Stimulated activated CD8-positive, alpha-beta memory T cell treated with anti-CD3 and anti-CD28 coated beads, Interleukin-2, amount 100 ng/mL, for 1 hour (primary cell): ENCODE data around the gene OLFML1.
"Not testable (repeated sequence)": the region's sequence is repeated elsewhere in the genome, so short reads cannot be mapped to it uniquely, and the experiment has no call there.

Experiments
- DNase-seq, 2 donors: peaks; one replicate each; pipeline ENCODE4 v3.0.0-alpha.2; 2020; ENCODE audit warnings: low read depth in 2 of 2

Gene OLFML1

GRCh38 chr11:7512525-7513233 is 27.4 kb downstream of the OLFML1 start:
- no peak for DNase-seq

GRCh38 chr11:7513234-7514098 is 28.2 kb downstream of the OLFML1 start, which contains the start of gene PPFIBP2:
Gene PPFIBP2 (plus strand): TSS chr11:7513999. CDS start chr11:7549476, 35,477 bp downstream.
- DNase-seq = peak; percentile 66 to 70

- DNase-seq = no peak
These were observed 28.8 kb downstream of the OLFML1 start for GRCh38 chr11:7514099-7514591.

- no peak for DNase-seq
These were observed 30.2 kb downstream of the OLFML1 start for GRCh38 chr11:7515447-7515886.

DNA sequence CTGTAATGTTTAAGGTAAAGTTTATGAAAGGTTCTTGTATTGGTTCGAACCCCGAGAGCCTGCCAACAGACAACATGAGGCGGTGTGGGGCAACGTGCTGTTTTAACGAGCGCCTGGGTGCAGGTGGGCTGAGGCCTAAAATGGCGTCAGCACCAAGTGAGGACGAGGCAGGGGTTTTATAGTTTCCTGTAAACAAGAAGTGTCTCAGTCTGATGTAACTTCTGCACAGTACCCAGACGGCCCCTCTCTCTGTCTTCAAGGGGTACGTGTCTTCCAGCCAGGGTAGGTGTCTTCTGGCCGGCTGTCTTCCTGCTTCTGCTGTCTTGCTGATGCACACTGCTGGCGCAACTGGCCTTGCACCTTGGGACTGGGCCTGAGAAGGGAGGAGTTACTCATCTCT is 31.2 kb downstream of the OLFML1 start:
- no peak for DNase-seq

GRCh38 chr11:7517743-7518142 is 32.4 kb downstream of the OLFML1 start:
- DNase-seq = not testable (repeated sequence)

- DNase-seq = no peak
These were observed 33.7 kb downstream of the OLFML1 start for GRCh38 chr11:7518811-7519562.

DNA sequence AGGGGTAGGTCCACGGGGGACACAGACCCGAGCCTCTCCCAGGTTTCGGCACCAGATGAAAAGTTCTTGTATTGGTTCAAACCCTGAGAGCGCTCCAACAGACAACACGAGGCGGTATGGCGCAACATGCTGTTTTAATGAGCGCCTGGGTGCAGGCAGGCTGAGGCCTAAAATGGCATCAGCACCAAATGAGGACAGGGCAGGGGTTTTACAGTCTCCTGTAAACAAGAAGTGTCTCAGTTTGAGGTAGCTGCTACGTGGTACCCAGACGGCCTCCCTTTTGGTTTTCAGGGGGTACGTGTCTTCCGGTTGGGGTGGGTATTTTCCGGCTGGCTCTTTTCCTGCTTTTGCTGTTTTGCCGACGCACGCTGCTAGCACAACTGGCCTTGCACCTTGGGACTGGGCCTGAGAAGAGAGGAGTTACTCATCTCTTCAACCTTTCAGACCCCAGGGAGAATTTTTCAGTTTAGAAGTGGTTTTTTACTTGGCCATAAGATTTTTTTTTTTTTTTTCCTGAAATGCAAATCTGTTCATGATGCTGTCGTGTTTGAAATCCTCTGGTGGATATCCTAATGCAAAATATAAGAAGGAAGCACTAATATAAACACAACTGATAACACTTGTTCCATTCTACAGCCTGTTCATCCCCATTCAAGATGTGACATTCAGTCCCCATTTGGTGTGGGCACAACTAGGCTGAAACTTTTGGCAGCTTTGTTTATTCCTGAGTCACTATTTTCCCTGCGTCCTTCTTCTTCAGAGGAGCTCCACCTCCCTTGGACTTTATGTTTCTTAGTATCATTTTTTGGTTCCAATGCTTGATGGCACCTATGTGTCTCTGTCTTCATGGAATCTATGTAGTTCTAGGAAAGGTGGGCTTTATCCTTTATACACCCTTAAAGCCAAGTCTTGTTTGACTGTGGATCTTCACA is 35.0 kb downstream of the OLFML1 start:
- no peak for DNase-seq

DNA sequence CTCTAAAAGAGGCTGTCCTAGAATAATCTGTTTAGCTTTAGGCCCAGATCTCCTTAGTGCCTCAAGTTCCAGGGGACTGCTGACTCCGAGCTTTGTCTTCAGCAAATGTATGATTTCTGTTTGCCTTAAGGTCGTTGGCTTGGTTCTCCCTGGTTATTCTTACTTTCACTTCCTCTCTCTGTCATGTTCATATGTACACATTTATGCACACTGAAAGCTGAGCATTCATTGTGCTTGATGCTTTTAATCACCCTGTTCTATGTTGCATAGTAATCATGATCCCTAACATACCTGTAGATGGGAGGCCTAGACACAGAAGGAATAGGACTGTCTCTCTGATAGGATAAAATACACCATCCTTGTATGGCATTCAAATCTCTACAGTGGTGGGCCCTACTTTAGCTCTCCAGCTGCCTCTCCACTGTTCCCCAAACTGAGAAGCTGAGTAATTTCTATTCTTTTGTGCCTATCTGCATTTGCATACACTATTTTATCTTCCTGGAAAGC is 35.7 kb downstream of the OLFML1 start:
- DNase-seq = no peak

DNA sequence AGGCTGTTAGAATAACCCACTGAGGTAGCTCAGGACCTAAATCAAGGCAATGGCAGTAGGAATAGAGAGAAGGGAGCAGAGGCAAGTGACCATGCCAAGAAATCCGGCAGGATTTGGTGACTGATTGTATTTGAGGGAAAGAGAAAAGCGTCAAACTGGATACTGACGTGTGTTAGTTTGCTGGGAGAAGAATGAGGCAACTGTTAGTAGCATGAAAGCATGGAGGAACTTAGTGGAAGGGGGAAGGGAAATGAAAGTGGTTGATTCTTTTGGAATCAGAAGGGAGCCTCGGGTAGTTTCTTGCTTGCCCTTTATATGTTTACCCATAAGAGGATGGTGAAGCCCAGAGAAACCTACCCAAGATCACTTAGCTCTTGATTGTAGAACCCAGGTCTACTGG is 36.8 kb downstream of the OLFML1 start:
- DNase-seq = no peak

DNA sequence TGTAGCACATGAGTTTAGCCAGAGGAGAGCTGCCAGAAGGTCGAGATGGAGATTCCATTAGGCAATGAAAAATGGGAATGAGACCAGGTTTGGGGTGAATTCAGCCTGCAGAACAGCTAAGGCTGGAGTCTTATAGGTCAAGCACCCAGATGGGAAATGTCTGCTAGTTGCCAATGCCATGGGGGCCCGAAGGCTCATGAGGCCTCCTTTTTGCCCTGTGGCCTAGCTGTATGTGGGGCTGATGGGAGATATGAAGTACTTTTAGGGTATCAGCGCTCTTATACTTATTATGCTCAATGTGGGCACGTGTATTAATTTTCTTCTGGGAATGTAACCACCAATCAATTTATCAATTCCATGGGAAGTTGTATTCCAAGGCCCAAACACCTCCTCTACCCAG is 37.2 kb downstream of the OLFML1 start:
- no peak for DNase-seq

DNA sequence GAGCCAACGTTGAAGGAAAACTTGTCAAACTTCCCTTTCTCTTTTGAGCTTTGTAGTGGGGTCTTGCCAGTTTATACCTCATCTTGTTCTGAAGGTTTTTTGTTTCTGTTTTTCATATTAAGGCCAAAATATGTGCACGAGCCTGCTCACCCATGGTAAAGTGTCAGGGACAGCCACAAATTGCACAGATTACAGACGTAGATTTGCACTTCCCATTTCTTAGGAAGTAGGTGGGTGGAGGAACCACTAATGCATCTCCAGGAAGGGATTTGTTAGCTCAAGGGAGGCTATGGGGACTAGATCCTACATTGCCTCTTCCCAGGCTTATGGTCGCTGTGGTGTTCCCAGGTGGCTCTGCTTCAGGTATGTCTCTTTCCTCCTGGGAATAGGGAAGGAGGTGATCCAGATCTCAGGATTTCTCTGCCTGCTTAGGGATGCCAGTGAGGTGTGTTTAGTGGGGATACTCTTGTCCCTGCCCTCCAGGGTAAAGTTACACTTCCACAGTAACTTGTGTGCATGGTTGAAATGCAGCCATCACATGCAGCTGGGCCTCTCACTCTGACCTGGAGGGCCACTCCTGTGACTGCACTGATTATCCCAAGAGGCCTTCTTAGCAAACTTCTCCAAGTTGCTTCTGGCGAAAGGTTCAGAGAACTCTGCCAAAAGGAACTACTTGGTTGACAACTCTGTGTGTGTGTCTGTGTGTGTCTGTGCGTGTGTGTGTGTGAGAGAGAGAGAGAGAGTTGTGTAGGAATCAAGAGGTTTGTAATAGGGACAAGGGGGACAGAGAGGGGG is 38.3 kb downstream of the OLFML1 start:
- DNase-seq = no peak

- DNase-seq = no peak
These were observed 39.3 kb downstream of the OLFML1 start for GRCh38 chr11:7524462-7525235.

GRCh38 chr11:7525424-7525823 is 40.1 kb downstream of the OLFML1 start:
- DNase-seq = no peak

- DNase-seq = no peak
These were observed 41.7 kb downstream of the OLFML1 start for GRCh38 chr11:7527029-7527428.

DNA sequence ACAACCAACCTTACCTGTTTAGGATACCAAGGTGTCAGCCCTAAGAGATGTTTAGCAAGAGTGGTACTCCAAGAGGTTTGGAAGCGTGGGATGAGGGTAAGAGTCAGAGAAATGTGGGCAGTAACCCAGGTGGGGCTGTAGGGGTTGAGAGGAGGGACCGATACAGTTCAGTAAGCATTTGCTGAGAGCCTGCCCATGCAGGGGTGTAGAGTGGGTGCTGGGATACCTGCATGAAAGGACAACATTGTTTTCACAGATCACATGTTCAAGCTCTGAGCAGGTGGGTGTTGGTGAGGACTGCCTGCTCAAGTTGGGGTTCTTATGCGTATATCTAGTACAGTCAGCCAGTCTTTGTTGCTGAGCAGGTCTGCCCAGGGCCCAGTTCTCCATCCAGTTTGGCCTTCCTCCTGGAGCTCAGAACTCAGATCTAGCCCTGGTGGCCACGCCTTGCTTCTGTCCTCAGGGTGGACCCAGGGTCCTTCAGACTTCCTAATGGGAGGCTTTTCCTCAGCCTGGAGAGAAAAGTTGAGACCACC is 43.3 kb downstream of the OLFML1 start:
- no peak for DNase-seq

DNA sequence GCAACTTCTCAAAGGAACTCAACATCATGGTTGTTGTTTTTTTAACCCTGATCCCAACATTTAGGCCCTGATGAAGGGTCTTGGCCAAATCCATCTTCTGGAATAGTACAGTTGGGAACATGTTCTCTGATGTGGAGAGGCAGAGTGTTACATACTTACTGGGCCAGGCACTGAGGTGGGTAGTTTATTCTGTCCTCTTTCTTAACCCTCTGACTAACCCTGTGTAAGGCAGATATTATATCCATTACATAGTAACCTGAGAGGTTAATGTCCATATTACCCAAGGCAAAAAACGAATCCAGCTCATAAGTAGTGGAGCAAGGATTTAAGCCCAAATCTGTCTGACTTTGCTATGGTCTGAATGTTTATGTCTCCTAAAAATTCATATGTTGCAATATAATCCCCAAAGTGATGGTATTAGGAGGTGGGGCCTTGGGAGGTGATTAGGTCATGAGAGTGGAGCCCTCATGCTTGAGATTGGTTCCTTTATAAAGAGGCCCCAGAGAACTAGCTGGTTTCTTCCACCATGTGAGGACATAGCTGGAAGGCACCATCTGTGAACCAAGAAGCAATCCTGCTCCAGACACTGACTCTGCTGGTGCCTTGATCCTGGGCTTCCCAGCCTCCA is 44.8 kb downstream of the OLFML1 start:
- DNase-seq = no peak

GRCh38 chr11:7531011-7531410 is 45.7 kb downstream of the OLFML1 start:
- no peak for DNase-seq
